D341Med (cell line): ENCODE data around the gene SLC25A1.
"Not testable (repeated sequence)": the region's sequence is repeated elsewhere in the genome, so short reads cannot be mapped to it uniquely, and the experiment has no call there.

ENCODE experiments used
- DNase-seq: peaks from one replicate; pipeline ENCODE4 v3.0.0; 2012; ENCODE audit warnings: low spot score

SLC25A1 gene

GRCh38 chr22:19204640-19205039, 26.1 kb upstream of the SLC25A1 start:
- no peak for DNase-seq

- DNase-seq: no peak
These were observed 25.3 kb upstream of the SLC25A1 start for GRCh38 chr22:19203834-19204233.

GRCh38 chr22:19202799-19203186, 24.3 kb upstream of the SLC25A1 start:
- not testable (repeated sequence) for DNase-seq

GRCh38 chr22:19201869-19202798, 23.6 kb upstream of the SLC25A1 start:
- DNase-seq: no peak

- no peak for DNase-seq
These were observed 22.8 kb upstream of the SLC25A1 start for GRCh38 chr22:19201130-19201868.

GRCh38 chr22:19199479-19199878, 20.9 kb upstream of the SLC25A1 start:
- DNase-seq: no peak

GRCh38 chr22:19197997-19198865, 19.7 kb upstream of the SLC25A1 start:
- no peak for DNase-seq

GRCh38 chr22:19196841-19197612, 18.5 kb upstream of the SLC25A1 start:
- no peak for DNase-seq

- DNase-seq: no peak
These were observed 17.5 kb upstream of the SLC25A1 start for GRCh38 chr22:19195796-19196731.

GRCh38 chr22:19194766-19195536, 16.4 kb upstream of the SLC25A1 start:
- DNase-seq: no peak

GRCh38 chr22:19193879-19194278, 15.3 kb upstream of the SLC25A1 start:
- DNase-seq: no peak

GRCh38 chr22:19187716-19188563, 9.4 kb upstream of the SLC25A1 start:
- no peak for DNase-seq

- DNase-seq: no peak
These were observed 5.9 kb upstream of the SLC25A1 start for GRCh38 chr22:19184276-19184997.

- no peak for DNase-seq
These were observed 4.7 kb upstream of the SLC25A1 start for GRCh38 chr22:19183216-19183615.

- no peak for DNase-seq
These were observed 4.1 kb upstream of the SLC25A1 start for GRCh38 chr22:19182472-19183157.

GRCh38 chr22:19181786-19182471, 3.4 kb upstream of the SLC25A1 start:
- no peak for DNase-seq
